Thyroid gland (tissue), 4 donors: ENCODE data around the gene PDGFRB.

Experiments used
- CTCF ChIP-seq, 6 experiments: fragments of 200-600 bp in 3 of 6; fragments of 450-650 bp in 3 of 6; sonication (generic) in 3 of 6; IDR thresholded peaks; one replicate each; pipeline ENCODE4 v1.5.1; 2016 to 2019; ENCODE audit warnings: antibody characterized with exemption in 6 of 6, mild to moderate bottlenecking in 2 of 6, inconsistent platforms in 1 of 6, moderate library complexity in 1 of 6
- POLR2A ChIP-seq, 2 donors: fragments of 450-650 bp; IDR thresholded peaks; one replicate each; pipeline ENCODE4 v1.6.1; 2017; ENCODE audit warnings: antibody characterized with exemption in 2 of 2, mild to moderate bottlenecking in 2 of 2, moderate library complexity in 1 of 2

GRCh38 chr5:150068961-150069645 is 86.5 kb downstream of the PDGFRB start:
- TF ChIP-seq POLR2A (IDR thresholded peaks at IDR 0.05) (no peak), CTCF (IDR thresholded peaks at IDR 0.05) (no peak)
